ENCODE data around the gene HPCA. TPM values are rescaled to one million over a fixed set of nuclear protein-coding genes. Genes with fewer than 3 reads are reported as not detected.

Gene HPCA
- total RNA-seq, 1 experiment from 2014 or later, result 1.2 TPM

DNA sequence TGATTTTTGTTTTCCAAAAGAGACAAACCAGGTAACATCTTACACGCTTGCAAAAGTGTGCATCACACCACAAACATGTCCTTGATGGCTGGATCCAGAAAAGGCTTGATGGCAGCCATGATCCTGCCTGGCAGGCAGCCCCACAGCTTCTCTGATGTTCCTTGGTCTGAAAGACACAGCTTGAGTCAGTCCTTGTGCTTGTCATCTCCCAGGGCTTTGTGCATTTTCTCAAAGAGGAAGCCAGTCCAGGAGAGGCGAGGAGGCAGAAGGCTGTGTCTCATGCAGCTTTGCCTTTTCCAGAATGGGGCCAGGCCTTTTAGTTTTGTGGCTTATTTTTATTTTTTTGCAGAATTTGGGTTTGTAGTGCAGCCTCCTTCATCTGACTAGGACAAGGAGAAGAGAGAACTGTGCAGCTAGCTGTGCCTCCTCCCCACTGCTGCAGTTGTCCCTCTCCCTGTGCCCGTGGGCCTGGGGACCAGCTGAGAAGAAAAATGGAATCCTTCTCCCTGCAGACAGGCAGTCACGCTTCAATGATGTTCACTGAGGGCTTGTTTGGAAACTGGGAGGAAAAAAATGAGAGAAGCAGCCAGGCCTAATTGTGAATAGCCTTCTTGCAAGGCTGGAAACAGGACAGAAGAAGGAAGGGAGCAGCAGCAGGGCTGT lies 22.9 kb upstream of the HPCA start:
- Histone ChIP-seq H2BK12ac (ENCODE audit: insufficient read length, low read depth, low read length) (no peak overlapping the region), H3K9me3 (ENCODE audit: control insufficient read depth, low read depth, low read length) (no peaks in the 10 kb centered on the region), H3K14ac (ENCODE audit: insufficient read depth, low read length) (no peak overlapping the region; the same call in 1 of the 2 replicates), H3K23ac (ENCODE audit: insufficient read length, low read depth, low read length) (no peak overlapping the region), H3K23me2 (ENCODE audit: insufficient read length, low read depth, low read length, poor library complexity, severe bottlenecking) (no peaks in the 10 kb centered on the region), H4K91ac (ENCODE audit: insufficient read length, low read depth, low read length) (no peak overlapping the region), H2BK120ac (ENCODE audit: low read depth, low read length, poor library complexity, severe bottlenecking) (no peak overlapping the region), H2AFZ (ENCODE audit: low read length) (no peak overlapping the region), H3K79me2 (ENCODE audit: insufficient read depth, low read length) (no peaks in the 10 kb centered on the region), H3K56ac (ENCODE audit: insufficient read length, low read depth, low read length) (no peak overlapping the region), H3K18ac (ENCODE audit: insufficient read length, low read depth, low read length) (no peak overlapping the region), H3K9ac (ENCODE audit: extremely low read depth, insufficient read length, low read length) (no peak overlapping the region), H4K20me1 (ENCODE audit: control insufficient read depth, insufficient read depth, insufficient read length) (no peaks in the 10 kb centered on the region), H2BK5ac (ENCODE audit: insufficient read length, low read length) (no peak overlapping the region), H3K4me2 (ENCODE audit: insufficient read depth, insufficient read length, low read length) (no peak overlapping the region), H2AK5ac (ENCODE audit: insufficient read length, low read length) (no peak overlapping the region), H3K27me3 (ENCODE audit: insufficient read depth, low read length) (no peaks in the 10 kb centered on the region), H4K5ac (ENCODE audit: insufficient read length, low read depth, low read length) (no peak overlapping the region), H3K4me1 (ENCODE audit: insufficient read depth, low read length) (no peaks in the 10 kb centered on the region), H3K79me1 (ENCODE audit: insufficient read depth, low read depth, low read length, poor library complexity, severe bottlenecking) (no peaks in the 10 kb centered on the region), H3K27ac (ENCODE audit: insufficient read length, low read depth, low read length) (no peak overlapping the region), H3T11ph (ENCODE audit: low read length) (no peak overlapping the region), H2BK15ac (ENCODE audit: low read depth, low read length) (no peak overlapping the region), H4K8ac (replicated peaks; ENCODE audit: insufficient read length, low read depth, low read length) (no peak overlapping the region), H2BK20ac (ENCODE audit: low read depth, low read length, poor library complexity, severe bottlenecking) (no peak overlapping the region), H3K4ac (ENCODE audit: low read depth, low read length) (no peak overlapping the region)
- H3K27ac Mint-ChIP-seq, result peak overlapping the region in 1 of 3 experiments; percentile 62; a peak in 1 of 7 replicates
- TF ChIP-seq, protein P1, sequence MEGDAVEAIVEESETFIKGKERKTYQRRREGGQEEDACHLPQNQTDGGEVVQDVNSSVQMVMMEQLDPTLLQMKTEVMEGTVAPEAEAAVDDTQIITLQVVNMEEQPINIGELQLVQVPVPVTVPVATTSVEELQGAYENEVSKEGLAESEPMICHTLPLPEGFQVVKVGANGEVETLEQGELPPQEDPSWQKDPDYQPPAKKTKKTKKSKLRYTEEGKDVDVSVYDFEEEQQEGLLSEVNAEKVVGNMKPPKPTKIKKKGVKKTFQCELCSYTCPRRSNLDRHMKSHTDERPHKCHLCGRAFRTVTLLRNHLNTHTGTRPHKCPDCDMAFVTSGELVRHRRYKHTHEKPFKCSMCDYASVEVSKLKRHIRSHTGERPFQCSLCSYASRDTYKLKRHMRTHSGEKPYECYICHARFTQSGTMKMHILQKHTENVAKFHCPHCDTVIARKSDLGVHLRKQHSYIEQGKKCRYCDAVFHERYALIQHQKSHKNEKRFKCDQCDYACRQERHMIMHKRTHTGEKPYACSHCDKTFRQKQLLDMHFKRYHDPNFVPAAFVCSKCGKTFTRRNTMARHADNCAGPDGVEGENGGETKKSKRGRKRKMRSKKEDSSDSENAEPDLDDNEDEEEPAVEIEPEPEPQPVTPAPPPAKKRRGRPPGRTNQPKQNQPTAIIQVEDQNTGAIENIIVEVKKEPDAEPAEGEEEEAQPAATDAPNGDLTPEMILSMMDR (conservative IDR thresholded peaks at IDR 0.05), result no peak
- H3K9me3 Mint-ChIP-seq, result no peaks in the 10 kb centered on the region
- DNase-seq, result no peak
- H3K4me3 Mint-ChIP-seq, result no peak overlapping the region
- H3K27me3 Mint-ChIP-seq (ENCODE audit: low read depth), result peaks cover 4% of the 10 kb centered on the region; the same call in 1 of the 2 replicates
- peaks cover 8 to 22% (median 18%) of the 10 kb centered on the region in 3 experiments for H3K36me3 Mint-ChIP-seq (ENCODE audit: insufficient read depth in 1 of 3, low read depth in 3 of 3)
- peaks cover 3 to 6% of the 10 kb centered on the region in 2 experiments; a peak in 3 of 4 replicates for H3K4me1 Mint-ChIP-seq
- no CpG with 5 or more reads among the region's 4 CpGs for WGBS (ENCODE audit: extremely low coverage, insufficient read length, low lambda C conversion rate)
